GM12864 (cell line): ENCODE data around the gene FRMD4A.

ENCODE experiments used
- DNase-seq: peaks from one replicate; pipeline ENCODE4 v3.0.0-alpha.2; 2011; ENCODE audit warnings: low read depth
- H3K4me3 ChIP-seq: 2 replicates; pipeline ENCODE4 v1.5.1; 2011; ENCODE audit warnings: mild to moderate bottlenecking, low read depth, low read length, control low read depth
- CTCF ChIP-seq: IDR thresholded peaks from 2 replicates; pipeline ENCODE4 v1.5.1; 2011; ENCODE audit warnings: low read depth, mild to moderate bottlenecking, moderate library complexity, low read length, control low read depth, inconsistent platforms; ENCODE audit errors: missing control alignments

Gene FRMD4A

GRCh38 chr10:13993169-13993568 is 337.6 kb downstream of the FRMD4A start:
- H3K4me3 ChIP-seq, result no peak overlapping the region
- DNase-seq, result no peak
- no peak for TF ChIP-seq CTCF

- H3K4me3 ChIP-seq, result no peak overlapping the region
- TF ChIP-seq CTCF, result no peak
- DNase-seq, result no peak
Observed at GRCh38 chr10:13991353-13991752, 339.4 kb downstream of the FRMD4A start.

GRCh38 chr10:13990946-13991345 is 339.8 kb downstream of the FRMD4A start:
- H3K4me3 ChIP-seq, result no peak overlapping the region
- TF ChIP-seq CTCF, result no peak
- DNase-seq, result no peak

GRCh38 chr10:13990392-13990805 is 340.3 kb downstream of the FRMD4A start:
- TF ChIP-seq CTCF, result no peak
- no peak for DNase-seq
- no peak overlapping the region for H3K4me3 ChIP-seq

GRCh38 chr10:13989616-13990015 is 341.1 kb downstream of the FRMD4A start:
- H3K4me3 ChIP-seq, result no peak overlapping the region
- no peak for TF ChIP-seq CTCF
- no peak for DNase-seq

GRCh38 chr10:13987446-13987845 is 343.3 kb downstream of the FRMD4A start:
- no peak overlapping the region for H3K4me3 ChIP-seq
- no peak for DNase-seq
- TF ChIP-seq CTCF, result no peak

- no peak overlapping the region for H3K4me3 ChIP-seq
- no peak for TF ChIP-seq CTCF
- DNase-seq, result no peak
Observed at GRCh38 chr10:13984647-13985155, 346.0 kb downstream of the FRMD4A start.
